ENCODE measurements around the gene OR56A3.

The OR56A3 gene

DNA sequence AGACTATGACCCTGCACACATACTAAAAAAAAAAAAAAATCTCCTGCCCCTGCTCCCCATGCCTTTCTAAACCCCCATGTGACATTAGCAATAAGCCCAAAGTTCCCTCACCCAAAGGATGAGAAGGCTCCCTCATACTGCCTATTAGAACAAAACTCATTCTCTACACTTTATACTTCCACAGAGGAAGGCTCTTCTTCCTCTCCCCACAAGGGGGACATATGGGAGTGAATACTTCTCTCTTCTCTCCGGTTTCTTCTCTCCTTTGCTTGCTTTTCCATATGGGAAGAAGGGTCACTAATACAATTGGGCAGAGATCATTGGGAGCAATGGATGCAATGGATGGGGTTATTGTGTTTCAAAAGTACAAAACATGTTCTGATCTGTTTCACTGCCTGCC, 41.4 kb downstream of the OR56A3 start:
- no peak for DNase-seq

DNA sequence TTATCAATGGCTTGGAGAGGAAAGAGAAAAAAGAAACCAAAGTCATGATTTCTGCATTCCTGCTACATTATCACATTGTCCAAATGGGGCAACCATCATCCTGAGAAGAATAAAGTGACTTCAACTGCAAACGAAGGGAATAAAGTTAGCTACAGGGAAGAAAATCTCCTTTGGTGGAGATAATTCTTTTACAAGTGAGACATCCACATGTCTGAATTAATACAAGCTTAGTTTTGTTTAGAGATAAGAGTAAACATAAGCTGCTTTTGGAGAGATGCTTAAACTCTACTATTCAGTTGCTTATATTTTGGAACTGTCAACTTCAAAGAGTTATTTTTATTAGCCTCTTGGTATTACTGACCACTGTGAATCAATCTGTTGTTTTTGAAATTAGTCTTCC, 44.8 kb downstream of the OR56A3 start, which contains the start of gene OR52L1:
Gene OR52L1, minus strand, starts transcription at position 101 of the 400 bp plus-strand sequence. Its CDS starts 55 bp downstream, at position 46.
- DNase-seq = no peak

DNA sequence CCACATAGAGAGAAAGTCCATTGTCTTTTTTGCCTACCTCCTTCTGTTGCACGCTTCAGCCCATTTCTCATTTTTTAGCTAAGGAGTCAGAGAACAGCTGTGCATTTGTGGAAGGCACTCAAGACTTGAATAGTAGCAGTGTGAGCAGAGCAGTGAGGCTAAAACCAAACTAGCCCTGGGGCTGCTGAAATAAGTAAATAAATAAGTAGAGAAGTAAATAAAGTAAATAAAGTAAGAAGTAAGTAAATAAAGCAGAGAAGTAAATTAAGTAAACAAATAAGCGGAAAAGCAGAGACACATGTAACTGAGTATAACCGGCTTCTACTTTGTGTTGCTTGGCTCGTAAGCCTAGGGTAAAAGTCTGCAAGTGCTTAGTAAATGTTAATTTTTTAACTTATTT, 47.2 kb downstream of the OR56A3 start:
- DNase-seq = no peak

DNA sequence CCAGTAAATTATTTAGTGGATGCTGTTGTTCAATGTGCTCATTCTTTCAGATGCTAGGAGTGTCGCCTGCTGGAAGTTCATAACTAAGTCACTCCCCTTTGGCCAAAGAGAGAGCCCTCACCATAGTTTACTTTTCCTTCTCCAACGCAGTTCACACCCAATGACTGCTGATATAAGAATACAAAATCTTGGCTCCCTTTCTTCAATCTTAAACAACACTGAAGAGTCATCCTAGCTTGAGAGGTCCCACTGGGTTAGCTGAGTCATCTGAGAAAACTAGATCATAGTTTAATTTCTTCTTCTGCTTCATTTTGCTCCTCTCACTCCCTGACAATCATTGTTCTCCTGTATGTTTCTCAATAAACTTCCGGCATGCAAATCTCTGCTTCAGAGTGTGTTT, 50.1 kb downstream of the OR56A3 start:
- no peak for DNase-seq

DNA sequence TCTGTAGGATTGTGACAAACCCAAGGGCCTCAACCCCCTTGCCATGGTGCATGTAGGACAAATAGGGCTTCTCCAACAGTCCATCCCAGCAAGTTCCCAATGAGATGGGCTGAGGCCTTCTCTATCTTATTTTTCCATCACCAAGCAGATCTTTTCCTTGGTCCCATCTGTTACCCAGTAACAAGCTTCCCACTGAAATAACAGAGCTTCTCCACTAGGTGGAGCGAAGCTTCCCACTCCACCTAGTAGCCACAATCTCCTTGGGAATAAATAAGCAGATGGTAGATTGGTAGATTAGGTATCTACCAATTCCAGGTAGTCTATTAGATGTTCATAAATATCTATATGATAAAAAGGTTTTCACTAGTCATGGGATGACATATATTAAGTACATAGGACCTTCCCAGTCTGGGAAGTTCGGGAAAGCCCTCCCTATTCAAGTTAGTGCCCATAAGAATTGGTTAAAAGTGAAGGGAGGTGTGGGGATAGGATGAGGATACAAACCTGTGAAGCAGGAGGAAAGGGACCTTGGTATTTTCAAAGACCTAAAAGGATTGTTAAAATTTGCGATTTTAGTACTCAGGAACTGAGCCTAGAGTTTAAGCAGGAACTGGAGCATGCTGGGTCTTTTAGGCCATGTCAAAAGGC, 50.7 kb downstream of the OR56A3 start:
- DNase-seq = no peak

DNA sequence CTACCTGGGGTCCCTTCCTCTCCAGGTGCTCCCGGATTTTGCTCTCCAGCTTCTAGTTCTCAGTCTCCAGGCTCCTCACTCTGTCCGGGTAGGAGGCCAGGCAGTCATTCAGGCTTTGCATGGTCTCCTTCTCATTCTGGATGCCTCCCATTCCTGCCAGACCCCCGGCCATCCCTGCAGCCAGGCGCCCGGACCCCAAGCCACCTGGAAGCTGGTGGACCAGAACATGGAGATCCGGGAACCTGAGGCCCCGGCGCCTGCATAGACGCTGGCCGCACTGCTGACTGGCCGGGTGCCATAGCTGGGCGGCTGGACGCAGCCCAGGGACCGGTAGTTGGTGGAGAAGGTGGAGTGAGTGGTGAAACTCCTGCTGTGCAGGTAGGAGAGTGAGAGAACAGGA, 52.7 kb downstream of the OR56A3 start:
- DNase-seq = no peak

Data from NCI-H226 (cell line).